IMR-90 (cell line): ENCODE data around the gene EXT2. TPM values are rescaled to one million over a fixed set of nuclear protein-coding genes. Genes with fewer than 3 reads are reported as not detected.

ENCODE experiments used
- ATAC-seq: fragments of 200-7000 bp; cut with Tn5 transposase; 2 replicates; pipeline ENCODE4 v1.9.1; 2020; ENCODE audit warnings: low read depth, mild to moderate bottlenecking, moderate library complexity
- BruUV-seq: library from RNA; stranded (reverse); fragments of 400-500 nt; replicated peaks from 2 replicates; lab custom pipeline; 2021; lab: Mats Ljungman, UMichigan
- CTCF ChIA-PET: fragments of 300-600 bp; formaldehyde crosslinking; extraction: SDS; loops from one replicate; lab custom pipeline; 2021; ENCODE audit warnings: antibody characterized with exemption; lab: Yijun Ruan, JAX
- POLR2A ChIA-PET: fragments of 300-600 bp; sonication (Branson Sonifier 250); formaldehyde crosslinking; loops from one replicate; lab custom pipeline; 2022; ENCODE audit warnings: antibody characterized with exemption; ENCODE audit not compliant: unreplicated experiment; lab: Charles Lee
- DNase-seq: peaks from one replicate; pipeline ENCODE4 v3.0.0; 2013
- H2AFZ ChIP-seq: replicated peaks from 2 replicates; pipeline ENCODE3; 2013; ENCODE audit warnings: low read length, mild to moderate bottlenecking; ENCODE audit not compliant: poor library complexity
- H2AK5ac ChIP-seq: 2 replicates; pipeline ENCODE4 v1.6.1; 2013; ENCODE audit warnings: low read depth, low read length, inconsistent platforms
- H2AK9ac ChIP-seq: replicated peaks from 2 replicates; pipeline ENCODE3; 2013; ENCODE audit warnings: mild to moderate bottlenecking, low read depth, low read length, moderate library complexity; ENCODE audit not compliant: poor library complexity
- H2BK120ac ChIP-seq: 2 replicates; pipeline ENCODE4 v1.6.1; 2013; ENCODE audit warnings: low read depth, low read length, inconsistent platforms
- H2BK15ac ChIP-seq: 3 replicates; pipeline ENCODE4 v1.6.1; 2013; ENCODE audit warnings: low read depth, low read length, inconsistent platforms
- H2BK20ac ChIP-seq: 2 replicates; pipeline ENCODE4 v1.6.1; 2013; ENCODE audit warnings: low read depth, mild to moderate bottlenecking, inconsistent platforms, low read length, moderate library complexity
- H2BK5ac ChIP-seq: 2 replicates; pipeline ENCODE4 v1.6.1; 2013; ENCODE audit warnings: mild to moderate bottlenecking, low read depth, low read length, inconsistent platforms; ENCODE audit not compliant: poor library complexity, severe bottlenecking
- H3K14ac ChIP-seq: replicated peaks from 2 replicates; pipeline ENCODE4 v1.6.1; 2013; ENCODE audit warnings: low read depth, low read length, inconsistent platforms
- H3K18ac ChIP-seq: 2 replicates; pipeline ENCODE4 v1.6.1; 2013; ENCODE audit warnings: low read depth, low read length, control low read depth
- H3K23ac ChIP-seq: 2 replicates; pipeline ENCODE4 v1.6.1; 2013; ENCODE audit warnings: low read depth, low read length, inconsistent platforms
- H3K27ac ChIP-seq: 2 replicates; pipeline ENCODE4 v1.5.1; 2013; ENCODE audit warnings: mild to moderate bottlenecking, control low read depth, low read length; ENCODE audit not compliant: insufficient read depth
- H3K27me3 ChIP-seq: 2 replicates; pipeline ENCODE4 v1.6.1; 2013; ENCODE audit warnings: low read length; ENCODE audit not compliant: control insufficient read depth, insufficient read depth
- H3K36me3 ChIP-seq: 2 replicates; pipeline ENCODE4 v1.6.1; 2013; ENCODE audit warnings: low read length, mixed read lengths; ENCODE audit not compliant: control insufficient read depth, insufficient read depth
- H3K4ac ChIP-seq: 2 replicates; pipeline ENCODE4 v1.6.1; 2013; ENCODE audit warnings: low read depth, low read length, inconsistent platforms
- H3K4me1 ChIP-seq: 2 replicates; pipeline ENCODE4 v1.6.1; 2013; ENCODE audit warnings: low read length, mixed read lengths; ENCODE audit not compliant: control insufficient read depth, insufficient read depth
- H3K4me2 ChIP-seq: 2 replicates; pipeline ENCODE4 v1.6.1; 2013; ENCODE audit warnings: low read depth, mild to moderate bottlenecking, control low read depth, low read length, moderate library complexity
- H3K4me3 ChIP-seq: 2 replicates; pipeline ENCODE4 v1.5.1; 2013; ENCODE audit warnings: low read depth, mild to moderate bottlenecking, control low read depth, low read length, moderate library complexity; ENCODE audit not compliant: insufficient read depth
- H3K56ac ChIP-seq: 2 replicates; pipeline ENCODE4 v1.6.1; 2013; ENCODE audit warnings: low read length, inconsistent platforms; ENCODE audit not compliant: insufficient read depth; ENCODE audit errors: extremely low read depth
- H3K79me1 ChIP-seq, 2 experiments: 2 replicates each; pipeline ENCODE4 v1.6.1; 2013; ENCODE audit warnings: low read length in 2 of 2, inconsistent platforms in 1 of 2, low read depth in 1 of 2
- H3K9ac ChIP-seq: 2 replicates; pipeline ENCODE4 v1.6.1; 2013; ENCODE audit warnings: low read depth, low read length, control low read depth
- H3K9me1 ChIP-seq: 2 replicates; pipeline ENCODE4 v1.6.1; 2013; ENCODE audit warnings: low read length, inconsistent platforms; ENCODE audit not compliant: insufficient read depth
- H3K9me3 ChIP-seq: 2 replicates; pipeline ENCODE4 v1.6.1; 2013; ENCODE audit warnings: low read length; ENCODE audit not compliant: control insufficient read depth, insufficient read depth
- H4K20me1 ChIP-seq: 2 replicates; pipeline ENCODE4 v1.6.1; 2013; ENCODE audit warnings: low read length, inconsistent platforms; ENCODE audit not compliant: insufficient read depth
- H4K5ac ChIP-seq: 2 replicates; pipeline ENCODE4 v1.6.1; 2013; ENCODE audit warnings: mild to moderate bottlenecking, low read depth, low read length, control low read depth
- H4K8ac ChIP-seq, 2 experiments: 2 replicates each; pipeline ENCODE4 v1.6.1; 2013; ENCODE audit warnings: low read depth in 2 of 2, low read length in 2 of 2, control low read depth in 1 of 2, inconsistent platforms in 1 of 2
- H4K91ac ChIP-seq: 2 replicates; pipeline ENCODE4 v1.6.1; 2013; ENCODE audit warnings: low read depth, low read length, inconsistent platforms; ENCODE audit not compliant: insufficient read depth
- MAFK ChIP-seq: IDR thresholded peaks from 2 replicates; pipeline ENCODE4 v1.6.1; 2012; ENCODE audit warnings: low read depth, low read length, improper control_type of control experiment
- RAD21 ChIP-seq: IDR thresholded peaks from 2 replicates; pipeline ENCODE4 v1.6.1; 2012; ENCODE audit warnings: low read length, improper control_type of control experiment
- SMC3 ChIP-seq: fragments of 150-350 bp; IDR thresholded peaks from 2 replicates; pipeline ENCODE4 v1.6.1; 2016; ENCODE audit warnings: low read depth, mild to moderate bottlenecking, antibody characterized with exemption, low read length, moderate library complexity
- WGBS, 2 experiments: methylation state at CpG; one replicate each; pipeline versions ENCODE4 v1.1.5 to v1.1.7; 2013; ENCODE audit warnings: missing lambda C conversion rate in 2 of 2; ENCODE audit not compliant: insufficient read length in 1 of 2; ENCODE audit errors: extremely low coverage in 2 of 2; 5-methylcytosine and 5-hydroxymethylcytosine counted together
- dilution Hi-C: fragments of 300-500 bp; cut with HindIII; formaldehyde crosslinking; loops from one replicate; pipeline ENCODE4 v1.14.3; 2018; ENCODE audit warnings: low sequenced_read_pairs; ENCODE audit not compliant: unreplicated experiment
- in situ Hi-C: fragments of 300-500 bp; cut with MboI; formaldehyde crosslinking; loops from 3 replicates; pipeline ENCODE4 v1.14.3; 2019; ENCODE audit warnings: low sequenced_read_pairs, inconsistent platforms, mixed read lengths
- intact Hi-C: fragments of 100-400 bp; cut with micrococcal nuclease; formaldehyde crosslinking; loops from 2 replicates; pipeline ENCODE4 v1.10.0; 2022
- polyA plus RNA-seq, 3 experiments: library from polyadenylated mRNA; depleted of rRNA; stranded (reverse); fragments of >200 nt; gene quantifications; 2 replicates each; pipeline ENCODE4 v1.2.3, GENCODE V29; 2012; ENCODE audit warnings: low replicate concordance in 1 of 3
- total RNA-seq: library from RNA; depleted of rRNA; stranded (reverse); fragments of >200 nt; gene quantifications from 2 replicates; pipeline ENCODE4 v1.2.3, GENCODE V29; 2012
- TF ChIP-seq, protein P1 (sequence below): conservative IDR thresholded peaks from 2 replicates; pipeline ENCODE4 v1.5.1; 2012; ENCODE audit warnings: mild to moderate bottlenecking, low read depth, low read length, improper control_type of control experiment

Gene EXT2
- total and polyA plus RNA-seq, 2 of the 4 experiments (the other 2 are of a cell fraction), result 75.0 to 85.3 TPM

DNA sequence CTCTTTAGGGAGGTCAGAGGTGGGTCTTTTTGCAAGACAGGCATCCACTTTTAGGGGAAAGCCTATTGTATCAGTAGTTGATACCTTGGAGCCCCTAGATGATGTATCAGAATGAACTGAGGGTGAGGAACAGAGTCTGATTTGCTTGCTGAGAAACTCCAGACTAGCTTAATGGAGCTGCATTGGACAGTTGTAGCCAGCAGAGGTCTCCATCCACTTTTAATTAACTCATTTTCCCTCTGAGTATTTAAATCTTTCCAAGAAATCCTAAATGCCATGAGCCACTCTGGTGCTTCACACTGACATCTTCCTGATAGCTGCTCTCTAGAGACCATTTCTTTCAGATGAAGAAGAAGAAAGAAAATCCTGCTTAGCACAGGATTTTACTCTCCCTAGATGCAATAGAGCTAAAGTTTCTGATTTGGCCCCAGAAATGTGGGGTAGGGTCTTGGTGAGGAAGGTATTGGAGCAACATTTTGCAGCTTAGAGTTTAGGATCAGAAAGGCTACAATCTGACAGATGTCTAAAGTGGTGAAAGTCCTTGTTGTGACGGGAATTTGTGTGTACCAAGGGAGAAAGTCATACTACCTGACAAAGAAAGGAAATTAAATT, 38.0 kb downstream of the EXT2 start:
- Histone ChIP-seq H3K4me1 (peaks cover 4% of the 10 kb centered on the region; the same call in 1 of the 2 replicates), H2AK5ac (no peak overlapping the region), H2BK120ac (no peak overlapping the region), H3K18ac (no peak overlapping the region), H4K8ac (no peak overlapping the region), H3K27ac (no peak overlapping the region), H4K5ac (no peak overlapping the region), H2AFZ (no peak overlapping the region), H3K9ac (no peak overlapping the region), H4K20me1 (no peaks in the 10 kb centered on the region), H4K91ac (no peak overlapping the region), H3K79me1 (peaks cover 0 to 3% of the 10 kb centered on the region in 2 experiments; a peak in 1 of 4 replicates), H3K36me3 (peaks cover 19% of the 10 kb centered on the region), H3K56ac (no peak overlapping the region), H2BK20ac (no peak overlapping the region), H2BK15ac (no peak overlapping the region), H3K4me3 (no peak overlapping the region), H2AK9ac (no peak overlapping the region), H3K4me2 (no peak overlapping the region), H3K27me3 (no peaks in the 10 kb centered on the region), H3K4ac (no peak overlapping the region), H2BK5ac (no peak overlapping the region), H3K14ac (no peak overlapping the region), H3K9me3 (no peaks in the 10 kb centered on the region), H3K23ac (no peak overlapping the region), H3K9me1 (0 out of 2 replicates have a peak, but pooled peaks cover 3% of the 10 kb centered on the region)
- no TSS peak for BruUV-seq
- dilution Hi-C loops, result no loop called here
- ATAC-seq (peak; percentile 75), DNase-seq (peak; percentile 59)
- intact Hi-C loops, result loop anchor here (1.0 to 10.0 kb wide), 5 partner anchors 121 to 405 kb away; no protein-coding TSS in a partner anchor
- ChIA-PET POLR2A (no interaction called here), CTCF (interaction anchor here (0.6 to 1.6 kb wide), 10 partner anchors 13 to 427 kb away, joined by 3 to 7 read pairs (median 4); no protein-coding TSS in a partner anchor)
- TF ChIP-seq SMC3 (peak; percentile 87), MAFK (no peak), RAD21 (peak; percentile 73)
- TF ChIP-seq, protein P1, sequence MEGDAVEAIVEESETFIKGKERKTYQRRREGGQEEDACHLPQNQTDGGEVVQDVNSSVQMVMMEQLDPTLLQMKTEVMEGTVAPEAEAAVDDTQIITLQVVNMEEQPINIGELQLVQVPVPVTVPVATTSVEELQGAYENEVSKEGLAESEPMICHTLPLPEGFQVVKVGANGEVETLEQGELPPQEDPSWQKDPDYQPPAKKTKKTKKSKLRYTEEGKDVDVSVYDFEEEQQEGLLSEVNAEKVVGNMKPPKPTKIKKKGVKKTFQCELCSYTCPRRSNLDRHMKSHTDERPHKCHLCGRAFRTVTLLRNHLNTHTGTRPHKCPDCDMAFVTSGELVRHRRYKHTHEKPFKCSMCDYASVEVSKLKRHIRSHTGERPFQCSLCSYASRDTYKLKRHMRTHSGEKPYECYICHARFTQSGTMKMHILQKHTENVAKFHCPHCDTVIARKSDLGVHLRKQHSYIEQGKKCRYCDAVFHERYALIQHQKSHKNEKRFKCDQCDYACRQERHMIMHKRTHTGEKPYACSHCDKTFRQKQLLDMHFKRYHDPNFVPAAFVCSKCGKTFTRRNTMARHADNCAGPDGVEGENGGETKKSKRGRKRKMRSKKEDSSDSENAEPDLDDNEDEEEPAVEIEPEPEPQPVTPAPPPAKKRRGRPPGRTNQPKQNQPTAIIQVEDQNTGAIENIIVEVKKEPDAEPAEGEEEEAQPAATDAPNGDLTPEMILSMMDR, result peak; percentile 72
- in situ Hi-C loops, result loop anchor here (5.0 kb wide), 1 partner anchor 409 kb away; no protein-coding TSS in a partner anchor
- no CpG with 5 or more reads among the region's 1 CpG for WGBS, 2 experiments
